HS-5 (cell line): ENCODE measurements around the gene CTNNA1.

ENCODE experiments used
- DNase-seq: peaks from one replicate; pipeline ENCODE4 v3.0.0-alpha.2; 2012; ENCODE audit warnings: low read depth

The CTNNA1 gene

DNA sequence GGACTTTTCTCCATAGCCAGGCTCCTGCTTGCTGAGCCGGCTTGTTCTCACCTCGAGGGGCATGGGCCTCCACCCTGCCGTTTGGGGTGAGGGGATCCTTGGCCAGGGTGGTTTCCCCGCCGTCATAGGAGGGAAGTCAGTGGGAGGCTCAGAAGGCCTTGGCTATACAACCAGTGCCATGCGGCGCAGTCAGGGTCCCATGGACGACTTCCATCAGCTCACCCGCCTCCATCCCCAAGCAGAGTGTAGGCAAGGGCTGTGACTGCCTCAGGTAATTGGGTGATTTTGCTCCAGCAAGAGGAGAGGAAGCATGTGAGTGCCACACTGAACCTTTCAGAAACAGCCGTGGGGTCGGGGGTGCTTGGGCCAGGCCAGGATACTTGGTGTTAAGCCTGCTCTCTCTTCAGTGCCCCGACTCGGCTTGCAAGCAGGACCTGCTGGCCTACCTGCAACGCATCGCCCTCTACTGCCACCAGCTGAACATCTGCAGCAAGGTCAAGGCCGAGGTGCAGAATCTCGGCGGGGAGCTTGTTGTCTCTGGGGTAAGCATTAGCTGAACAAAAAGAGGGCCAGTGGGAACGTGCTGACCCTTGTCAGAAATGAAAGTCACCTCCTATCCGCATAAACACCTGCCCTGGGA is 179.1 kb downstream of the CTNNA1 start:
- no peak for DNase-seq

DNA sequence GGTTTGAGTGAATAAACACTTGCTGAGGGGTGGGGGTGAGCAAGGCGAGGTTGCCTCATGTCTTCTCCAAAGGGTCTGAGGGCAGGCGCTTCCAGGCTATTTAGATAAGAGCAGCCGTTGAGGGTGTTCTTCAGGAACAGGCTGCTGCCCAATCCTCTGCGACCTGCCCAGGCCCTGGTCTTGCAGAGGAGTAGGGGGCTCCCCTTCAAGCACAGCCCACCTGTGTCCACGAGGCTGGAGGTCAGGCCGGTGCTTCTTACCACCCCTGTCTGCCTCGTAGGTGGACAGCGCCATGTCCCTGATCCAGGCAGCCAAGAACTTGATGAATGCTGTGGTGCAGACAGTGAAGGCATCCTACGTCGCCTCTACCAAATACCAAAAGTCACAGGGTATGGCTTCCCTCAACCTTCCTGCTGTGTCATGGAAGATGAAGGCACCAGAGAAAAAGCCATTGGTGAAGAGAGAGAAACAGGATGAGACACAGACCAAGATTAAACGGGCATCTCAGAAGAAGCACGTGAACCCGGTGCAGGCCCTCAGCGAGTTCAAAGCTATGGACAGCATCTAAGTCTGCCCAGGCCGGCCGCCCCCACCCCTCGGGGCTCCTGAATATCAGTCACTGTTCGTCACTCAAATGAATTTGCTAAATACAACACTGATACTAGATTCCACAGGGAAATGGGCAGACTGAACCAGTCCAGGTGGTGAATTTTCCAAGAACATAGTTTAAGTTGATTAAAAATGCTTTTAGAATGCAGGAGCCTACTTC is 180.5 kb downstream of the CTNNA1 start:
- DNase-seq, result no peak

DNA sequence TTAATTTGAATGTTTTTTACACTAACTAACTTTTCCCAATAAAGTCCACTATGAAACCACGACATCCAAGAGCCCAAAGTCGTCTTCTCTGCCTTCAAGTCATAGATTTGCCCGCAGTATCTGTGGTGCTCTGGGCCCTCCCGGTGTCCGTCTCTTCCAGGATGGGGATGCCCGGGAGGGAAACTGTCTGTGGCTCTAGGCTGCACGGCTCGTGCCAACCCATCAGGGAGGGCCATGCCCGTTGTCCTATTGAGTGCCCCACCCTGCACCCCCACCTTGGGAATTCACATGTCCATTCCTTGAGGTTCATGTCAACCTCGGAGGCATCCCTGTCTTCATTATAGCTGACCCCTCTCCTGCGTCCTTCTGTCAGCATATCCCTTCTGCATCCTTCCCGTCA is 181.7 kb downstream of the CTNNA1 start:
- DNase-seq, result no peak

DNA sequence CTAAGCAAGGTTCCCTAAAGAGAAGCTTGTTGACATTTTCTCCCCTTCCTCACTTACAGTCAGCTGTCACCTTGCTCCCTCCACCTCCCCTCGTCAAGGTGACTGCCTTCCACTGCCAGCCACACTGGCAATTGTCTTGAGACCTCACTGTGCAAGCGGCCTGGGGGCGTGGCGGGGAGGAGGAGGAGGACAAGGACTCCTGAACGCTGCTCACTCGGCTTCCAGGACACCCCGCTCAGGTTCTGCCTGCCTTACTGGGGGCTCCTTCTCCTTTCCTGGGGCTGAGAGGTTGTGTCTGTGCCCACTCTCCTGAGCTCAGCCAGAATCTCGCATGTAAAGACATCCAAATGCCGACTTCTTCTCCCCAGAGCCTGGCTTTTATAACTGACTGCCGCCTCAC is 182.2 kb downstream of the CTNNA1 start:
- no peak for DNase-seq

DNA sequence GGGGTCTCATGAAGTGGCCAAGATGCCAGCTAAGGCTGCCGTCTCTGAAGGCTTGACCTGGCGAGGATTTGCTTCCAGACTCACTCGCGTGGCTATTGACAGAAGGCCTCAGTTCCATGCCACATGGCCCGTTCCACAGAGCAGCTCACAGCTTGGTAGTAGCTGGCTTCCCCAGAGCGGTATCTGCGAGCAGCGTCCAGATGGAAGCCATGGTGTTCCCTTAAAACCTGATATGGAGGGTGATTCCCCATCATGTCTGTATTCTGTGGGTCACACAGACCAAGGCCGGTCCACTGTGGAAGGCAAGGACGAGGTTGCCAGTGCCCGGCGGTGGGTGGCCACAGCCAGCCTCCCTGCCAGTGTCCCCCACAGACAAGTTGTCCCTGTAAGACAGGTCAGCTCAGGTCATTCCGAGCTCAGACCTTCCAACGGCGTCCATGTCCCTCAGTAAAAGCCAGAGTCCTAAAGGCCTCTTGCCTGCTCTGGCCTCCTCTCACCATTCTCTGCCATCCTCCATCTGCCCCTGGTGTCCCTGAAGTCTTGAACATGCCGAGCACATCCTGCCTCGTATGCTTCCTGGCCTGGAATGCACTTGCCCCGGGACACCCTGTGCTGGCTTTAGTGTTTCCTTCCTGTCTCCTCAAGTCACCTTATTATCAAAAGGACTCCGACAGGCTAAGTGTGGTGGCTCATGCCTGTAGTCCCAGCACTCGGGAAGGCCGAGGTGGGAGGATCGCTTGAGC is 183.2 kb downstream of the CTNNA1 start:
- no peak for DNase-seq

DNA sequence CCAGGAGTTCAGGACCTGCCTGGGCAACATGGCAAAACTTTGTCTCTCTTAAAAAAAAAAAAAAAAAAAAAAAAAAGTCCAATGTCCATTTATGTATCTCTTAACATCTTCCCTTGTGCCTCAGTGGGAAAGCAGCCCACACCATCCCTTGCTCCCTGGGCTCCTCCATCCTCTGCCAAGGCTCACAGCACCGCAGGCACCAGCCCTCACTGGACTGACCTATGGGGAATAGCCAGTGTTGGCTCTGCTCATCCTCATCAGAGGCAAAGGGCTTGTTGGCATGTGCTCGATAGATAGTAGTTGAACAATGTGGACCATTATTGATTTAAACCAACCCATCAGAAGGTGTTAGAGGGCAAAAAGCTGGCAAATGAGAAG is 183.7 kb downstream of the CTNNA1 start:
- DNase-seq, result no peak

DNA sequence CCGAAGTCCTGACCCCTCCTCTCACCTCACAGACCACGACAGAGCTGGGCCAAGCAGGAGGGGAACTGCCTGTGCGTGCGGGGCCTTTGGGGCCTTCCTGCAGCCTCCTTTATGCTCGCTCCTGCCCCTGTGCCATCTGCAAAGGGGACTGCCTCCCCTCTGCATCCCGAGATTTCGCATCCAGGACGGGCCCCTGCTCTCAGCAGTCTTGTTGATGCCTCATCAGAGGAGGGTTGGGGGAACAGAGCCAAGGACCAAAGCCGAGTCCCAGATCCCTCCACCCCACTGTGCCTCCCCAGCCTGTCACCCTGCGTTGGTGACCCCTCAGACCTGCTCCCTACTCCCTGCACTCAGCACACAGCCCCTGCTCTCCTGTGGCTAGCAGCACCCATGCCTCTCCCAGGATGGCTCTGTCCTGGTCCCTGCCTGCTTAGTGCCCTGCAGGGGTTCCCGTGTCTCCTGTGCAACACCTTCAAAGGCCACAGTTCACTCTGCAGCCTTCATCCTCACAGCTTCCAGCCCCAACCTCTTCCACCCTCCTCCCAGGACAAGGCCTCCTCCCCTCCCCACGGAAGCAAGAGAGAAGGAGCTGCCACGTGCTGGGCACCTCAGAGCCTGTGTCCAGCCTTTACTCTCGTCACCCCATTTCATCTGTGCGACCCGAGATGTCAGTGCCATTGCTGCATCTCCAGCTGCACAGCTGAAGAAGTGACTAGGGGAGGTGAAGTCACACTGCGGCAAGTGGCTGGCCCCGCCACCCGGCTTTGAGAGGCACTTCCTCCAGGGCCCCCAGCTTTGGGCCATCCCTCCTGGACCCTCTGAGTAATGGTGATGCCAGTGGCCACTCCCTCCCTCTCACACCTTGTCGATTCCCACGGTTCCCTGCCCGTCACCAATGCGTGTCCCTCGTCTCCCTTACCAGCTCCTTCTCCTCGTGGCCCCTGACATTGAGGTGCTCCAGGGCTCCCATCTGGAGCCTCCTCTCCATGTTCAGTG is 184.5 kb downstream of the CTNNA1 start:
- no peak for DNase-seq

DNA sequence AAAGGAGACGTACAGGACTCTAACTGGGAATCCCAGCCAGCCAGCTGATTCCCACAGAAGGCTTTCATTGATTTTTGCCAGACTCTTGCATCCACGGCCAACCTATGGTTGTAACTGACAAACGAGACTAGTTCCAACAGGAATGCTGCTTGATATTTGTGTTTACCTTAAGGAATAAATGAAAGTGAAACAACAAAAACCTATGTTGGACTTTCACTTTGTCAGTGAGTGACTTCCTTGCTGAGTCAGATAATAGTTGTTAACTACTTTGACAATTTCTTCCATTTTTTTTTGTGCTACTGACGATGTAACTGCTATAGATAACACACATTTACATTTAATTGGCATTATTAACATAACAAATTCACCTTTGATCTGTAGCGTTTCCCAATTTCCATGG is 185.3 kb downstream of the CTNNA1 start:
- DNase-seq, result no peak

DNA sequence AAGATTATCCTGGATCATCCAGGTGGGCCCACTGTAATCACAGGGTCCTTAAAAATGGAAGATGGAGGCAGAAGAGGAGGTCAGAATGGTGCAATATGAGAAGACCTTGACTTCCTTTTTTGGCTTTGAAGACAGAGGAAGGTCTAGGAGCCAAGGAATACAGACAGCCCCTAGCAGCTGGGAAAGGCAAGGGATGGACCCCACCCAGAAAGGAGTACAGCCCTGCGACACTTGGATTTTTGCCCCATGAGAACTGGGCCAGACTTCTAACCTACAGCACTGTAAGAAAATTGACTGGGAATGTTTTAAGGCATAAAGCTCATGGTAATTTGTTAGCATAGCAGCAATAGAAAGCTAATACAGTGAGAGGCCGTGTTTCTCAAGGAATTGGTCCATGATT is 188.8 kb downstream of the CTNNA1 start:
- DNase-seq, result no peak

DNA sequence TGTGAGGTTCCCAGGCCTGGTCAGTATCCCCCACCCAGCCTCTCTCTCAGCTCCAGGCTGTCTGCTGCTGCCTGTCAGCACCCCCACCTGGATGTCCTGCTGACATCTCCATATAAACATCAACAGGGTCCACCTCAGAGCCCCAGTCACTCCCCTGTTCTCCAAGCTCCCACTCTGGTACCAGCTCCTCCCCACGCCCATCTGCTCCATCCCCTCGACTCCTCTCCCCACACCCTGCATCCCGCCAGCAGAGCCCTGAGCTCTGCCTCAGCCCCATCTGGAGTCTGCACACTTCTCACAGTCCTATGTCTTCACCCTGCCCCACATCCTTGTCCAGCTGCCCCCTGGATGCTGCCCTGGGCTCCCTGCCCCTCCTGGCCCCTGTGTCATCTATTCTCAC is 189.6 kb downstream of the CTNNA1 start:
- DNase-seq, result no peak

DNA sequence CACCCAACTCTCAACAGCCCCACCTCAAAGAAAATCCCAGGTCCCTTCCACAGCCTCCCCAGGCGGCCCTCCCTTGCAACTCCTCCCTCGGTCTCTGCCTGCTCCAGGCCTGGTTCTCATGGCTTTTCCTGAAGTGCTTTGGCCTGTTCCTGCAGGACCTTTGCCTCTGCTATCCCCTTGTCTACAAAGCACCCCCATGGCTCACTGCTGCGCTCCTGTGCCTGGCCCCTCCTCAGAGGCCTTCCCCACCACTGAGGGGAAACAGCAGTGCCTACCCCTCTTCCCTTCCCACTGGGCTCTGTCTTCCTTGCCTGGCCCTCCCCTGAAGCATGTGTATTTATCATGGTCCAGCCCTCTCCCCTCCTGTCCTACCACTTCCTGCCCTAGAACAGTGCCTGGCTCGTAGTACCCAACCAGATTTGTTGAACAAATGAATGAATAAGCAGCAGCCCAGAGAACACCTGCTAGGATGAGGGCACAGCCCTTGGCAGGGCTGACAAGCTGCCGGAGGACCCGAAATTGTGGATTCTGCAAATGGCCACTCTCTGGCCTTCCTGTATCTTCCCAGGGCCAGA is 190.5 kb downstream of the CTNNA1 start:
- no peak for DNase-seq

DNA sequence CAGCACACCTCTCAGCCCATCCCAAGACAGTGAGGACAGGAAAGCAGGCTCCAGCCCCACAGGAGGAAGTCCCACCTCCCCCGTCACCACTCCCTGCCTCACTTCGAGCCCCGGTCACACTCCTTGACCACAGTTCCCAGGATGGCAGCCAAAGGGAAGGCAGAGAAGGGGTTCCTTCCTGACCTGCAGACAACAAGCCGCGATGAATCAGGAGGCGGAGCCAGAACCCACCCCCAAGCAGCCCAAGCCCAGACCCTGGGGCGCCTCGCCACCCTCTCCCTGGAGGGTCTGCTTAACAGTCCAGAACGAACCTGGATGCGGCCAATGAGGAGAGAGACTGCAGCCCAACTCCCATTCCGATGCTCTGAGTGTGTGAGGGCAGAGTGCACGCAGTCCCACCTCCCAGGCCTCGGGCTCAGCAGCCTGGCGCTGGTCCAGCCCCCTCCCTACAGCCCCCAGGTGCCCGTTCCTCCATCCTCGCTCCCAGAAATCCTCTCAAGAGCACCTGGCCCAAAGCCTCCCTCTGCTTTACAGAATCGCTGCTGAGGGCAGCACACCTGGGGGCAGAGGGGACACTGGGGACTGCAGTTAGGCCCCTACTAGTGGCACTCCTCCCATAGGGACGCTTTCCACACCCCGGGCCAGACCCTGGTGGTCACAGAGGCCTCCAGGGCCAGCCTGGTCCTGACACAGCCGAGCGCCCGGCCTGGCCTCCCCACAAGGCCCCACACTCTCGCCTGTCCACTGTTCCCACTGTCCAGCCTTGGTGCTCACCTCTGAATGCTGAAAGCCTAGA is 191.5 kb downstream of the CTNNA1 start:
- DNase-seq, result no peak

DNA sequence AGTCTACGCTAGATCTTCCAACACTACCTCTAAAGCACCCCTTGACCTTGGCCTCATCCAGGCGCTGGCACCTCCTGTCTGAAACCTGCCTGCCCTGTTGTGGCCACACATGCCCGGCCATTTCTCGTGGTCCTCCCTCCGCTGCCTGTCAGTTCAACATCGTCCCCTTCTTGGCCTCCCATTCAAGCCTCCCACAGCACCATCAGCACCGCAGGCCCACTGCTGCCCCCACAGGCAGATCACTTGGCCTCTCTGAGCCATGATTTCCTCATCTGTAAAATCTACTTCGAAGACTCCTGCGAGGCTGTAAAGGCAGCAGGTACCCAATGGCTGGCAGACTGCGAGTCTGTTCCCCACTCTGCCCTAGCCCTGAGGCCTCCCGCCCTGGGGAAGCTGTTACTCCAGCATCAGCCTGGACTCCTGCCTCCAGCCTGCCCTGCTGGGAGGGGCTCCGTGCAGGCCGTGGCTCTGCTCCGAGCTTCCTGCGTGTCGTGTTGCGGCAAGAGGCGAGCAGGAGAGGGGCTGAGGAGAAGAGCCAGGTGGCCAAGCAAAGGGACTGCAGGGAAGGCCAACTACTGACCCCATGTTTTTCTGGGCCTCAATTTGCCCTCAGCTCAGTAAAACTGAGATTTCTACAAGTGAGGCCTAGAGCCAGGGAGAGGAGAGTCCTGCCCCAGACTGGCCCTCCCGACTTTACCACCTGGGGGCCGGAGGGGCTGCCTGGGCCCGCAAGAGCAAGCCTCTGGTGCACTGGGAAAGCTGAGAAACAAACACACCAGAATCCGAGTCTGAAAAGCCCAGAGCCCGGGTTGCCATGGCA is 192.4 kb downstream of the CTNNA1 start:
- no peak for DNase-seq

DNA sequence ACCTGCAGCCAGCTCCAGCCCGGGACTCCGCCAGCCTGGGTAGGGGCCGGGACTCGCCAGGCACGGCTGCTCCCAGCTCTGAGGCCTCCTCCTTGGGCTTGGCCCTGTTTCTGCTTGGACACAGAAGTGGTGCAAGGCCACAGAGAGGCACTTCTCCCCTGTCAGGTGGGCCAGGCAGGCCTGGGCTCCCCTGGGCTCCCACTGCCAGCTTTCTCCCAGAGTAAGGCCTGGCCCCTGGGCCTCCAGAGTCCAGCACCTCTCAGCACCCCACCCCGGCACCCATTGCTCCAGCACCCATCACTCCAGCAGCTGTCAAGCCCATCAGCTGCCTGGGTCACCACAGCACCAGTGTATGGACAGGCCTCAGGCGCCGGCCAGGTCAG is 193.0 kb downstream of the CTNNA1 start:
- DNase-seq, result no peak

DNA sequence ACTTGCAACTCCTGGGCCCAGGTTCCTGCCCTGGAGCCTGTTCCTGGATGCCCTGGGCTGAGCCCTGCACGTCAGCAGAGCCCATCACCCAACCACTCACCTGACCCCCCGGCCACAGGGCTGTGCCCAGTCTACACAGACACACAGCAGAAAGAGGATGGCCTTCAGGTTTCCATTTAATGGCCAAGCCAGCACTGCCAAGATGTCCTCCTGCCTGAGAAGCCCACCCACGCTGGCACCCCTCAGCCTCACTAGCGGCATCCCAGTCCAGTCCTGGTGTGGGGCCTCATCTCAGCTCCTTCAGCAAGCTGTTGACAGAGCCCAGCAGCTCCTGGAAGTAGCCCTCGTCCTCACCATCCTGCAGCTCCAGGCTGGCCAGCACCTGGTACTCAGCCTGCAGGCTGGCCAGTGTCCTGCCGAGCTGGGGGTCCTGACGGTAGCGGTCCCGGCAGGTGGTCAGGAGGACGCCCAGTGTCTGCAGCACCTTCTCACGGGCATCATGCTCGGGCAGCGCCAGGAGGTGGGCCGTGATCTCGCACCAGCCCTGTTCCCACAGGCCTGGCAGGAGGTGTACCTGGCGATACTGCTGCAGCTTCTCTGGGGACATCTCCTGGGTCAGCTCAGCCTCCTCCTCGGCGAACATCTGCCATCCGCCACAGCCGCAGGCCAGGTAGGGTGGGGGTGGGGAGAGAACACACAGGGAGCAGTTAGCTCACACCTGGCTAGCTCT is 193.8 kb downstream of the CTNNA1 start:
- DNase-seq, result no peak

DNA sequence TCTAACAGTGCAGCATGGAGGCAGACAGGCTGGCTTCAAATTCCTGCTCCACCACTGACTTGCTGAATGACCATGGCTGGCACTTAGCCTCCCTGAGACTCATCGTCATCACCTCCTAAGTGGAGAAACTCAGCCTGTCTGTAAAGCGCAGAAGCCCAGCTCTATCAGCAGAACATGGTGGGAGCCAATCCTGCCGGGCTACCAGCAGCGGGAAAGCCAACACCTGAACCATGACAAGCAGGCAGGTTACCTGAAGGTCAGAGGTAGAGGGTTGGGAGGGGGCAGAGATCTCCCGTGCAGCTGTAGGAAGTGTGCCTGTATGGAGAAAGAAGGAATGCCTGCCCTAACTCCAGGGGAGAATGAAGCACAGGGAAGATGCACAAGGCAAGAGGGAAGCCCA is 194.6 kb downstream of the CTNNA1 start:
- no peak for DNase-seq

DNA sequence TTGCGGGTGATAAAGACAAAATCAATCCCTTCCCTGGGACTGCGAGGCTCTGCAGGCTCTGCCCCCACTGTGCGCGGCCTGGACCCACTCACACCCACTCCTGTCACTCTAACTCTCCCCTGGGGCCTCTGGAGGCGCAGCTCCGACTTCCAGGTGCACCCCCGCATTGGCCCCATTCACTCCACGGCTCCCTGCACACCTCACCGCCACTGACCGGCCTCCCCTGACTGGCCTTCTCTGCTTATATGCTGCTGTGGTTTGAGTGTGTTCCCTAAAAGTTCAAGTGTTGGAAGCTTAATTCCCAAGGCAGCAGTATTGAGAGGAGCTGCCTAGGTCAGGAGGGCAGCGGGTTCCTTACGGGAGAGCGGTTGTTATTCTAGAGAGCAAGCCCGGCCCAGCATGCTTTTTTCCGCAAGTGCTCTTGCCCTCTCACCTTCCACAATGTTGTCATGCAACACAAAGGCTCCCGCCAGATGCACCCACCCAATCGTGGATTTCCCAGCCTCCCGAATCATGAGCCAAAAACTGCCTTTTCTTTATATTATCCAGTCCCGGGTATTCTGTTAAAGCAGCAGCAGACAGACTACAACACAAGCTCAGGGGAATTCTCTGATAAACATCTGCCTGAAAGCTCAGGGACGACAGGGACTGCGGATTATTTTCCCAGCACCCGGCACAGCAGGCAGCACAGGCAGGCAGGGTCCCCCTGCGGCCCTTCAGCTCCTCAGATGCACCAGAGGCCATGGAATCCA is 195.4 kb downstream of the CTNNA1 start:
- no peak for DNase-seq

DNA sequence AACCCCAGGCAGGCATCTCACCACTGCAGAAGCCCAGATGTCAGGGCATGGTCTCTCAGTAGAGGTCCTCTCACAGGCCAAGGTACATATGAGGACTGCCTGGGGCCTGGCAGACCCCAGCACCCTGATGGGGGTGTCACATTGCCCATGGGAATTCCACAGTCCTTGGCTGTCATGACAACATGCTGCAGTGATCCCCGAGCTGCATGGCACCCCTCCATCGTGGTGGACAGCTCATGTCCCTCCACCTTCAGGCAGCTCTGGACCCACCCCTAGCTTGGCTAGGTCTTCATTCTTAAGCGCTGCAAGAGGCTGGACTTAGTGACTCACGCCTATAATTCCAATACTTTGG is 196.0 kb downstream of the CTNNA1 start:
- DNase-seq, result no peak

DNA sequence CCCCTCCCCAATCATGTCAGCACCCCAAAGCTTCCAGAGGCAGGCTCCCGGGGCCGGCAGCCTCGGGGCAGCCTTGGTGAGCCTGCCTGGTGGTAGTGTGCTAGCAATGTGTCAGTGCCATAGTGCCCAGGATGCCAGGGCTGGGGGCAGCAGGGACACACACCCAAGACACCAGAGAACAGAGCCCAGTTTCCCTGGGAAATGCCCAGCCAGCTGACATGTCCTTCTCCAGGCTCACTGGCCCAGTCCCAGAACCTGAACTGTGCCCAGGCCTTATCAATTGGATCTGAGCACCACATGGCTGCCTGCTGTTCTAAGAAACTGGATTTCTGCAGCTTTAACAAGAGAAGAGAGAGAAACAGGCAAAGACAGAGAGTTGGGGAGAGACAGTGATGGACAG is 196.8 kb downstream of the CTNNA1 start:
- no peak for DNase-seq
